Lung (tissue), 12 donors: ENCODE measurements around the gene EVC2. TPM values are rescaled to one million over a fixed set of nuclear protein-coding genes. Genes with fewer than 3 reads are reported as not detected.

ENCODE experiments used
- ATAC-seq: fragments of 200-7000 bp; cut with Tn5 transposase; one replicate; pipeline ENCODE4 v1.9.1; 2020; ENCODE audit warnings: moderate number of reproducible peaks; ENCODE audit not compliant: insufficient read depth, low FRiP score
- DNase-seq, 3 donors: peaks; one replicate each; pipeline ENCODE4 v3.0.0-alpha.2; 2013 to 2017
- H3K27ac ChIP-seq, 2 donors: one replicate each; pipeline ENCODE4 v1.5.1; 2013; ENCODE audit warnings: mild to moderate bottlenecking in 2 of 2, moderate library complexity in 2 of 2, control low read depth in 1 of 2, inconsistent platforms in 1 of 2, low read depth in 1 of 2, low read length in 1 of 2
- H3K27me3 ChIP-seq, 3 donors: one replicate each; pipeline ENCODE4 v1.5.1; 2013; ENCODE audit warnings: low read length in 2 of 3; ENCODE audit not compliant: control insufficient read depth in 3 of 3, insufficient read depth in 3 of 3
- H3K36me3 ChIP-seq, 4 donors: one replicate each; pipeline ENCODE4 v1.5.1; 2013; ENCODE audit warnings: low read length in 4 of 4, mild to moderate bottlenecking in 1 of 4, moderate library complexity in 1 of 4; ENCODE audit not compliant: control insufficient read depth in 4 of 4, insufficient read depth in 4 of 4
- H3K4me1 ChIP-seq, 5 donors: one replicate each; pipeline ENCODE4 v1.5.1; 2013; ENCODE audit warnings: low read length in 5 of 5, mild to moderate bottlenecking in 2 of 5, moderate library complexity in 1 of 5; ENCODE audit not compliant: control insufficient read depth in 5 of 5, insufficient read depth in 5 of 5
- H3K4me3 ChIP-seq: one replicate; pipeline ENCODE4 v1.5.1; 2013; ENCODE audit warnings: mild to moderate bottlenecking, control low read depth, moderate library complexity
- H3K9ac ChIP-seq, 2 donors: one replicate each; pipeline ENCODE4 v1.5.1; 2013; ENCODE audit warnings: low read length in 2 of 2, control low read depth in 1 of 2; ENCODE audit not compliant: insufficient read depth in 1 of 2
- H3K9me3 ChIP-seq, 4 donors: one replicate each; pipeline ENCODE4 v1.5.1; 2013; ENCODE audit warnings: low read length in 3 of 4, mild to moderate bottlenecking in 1 of 4, moderate library complexity in 1 of 4; ENCODE audit not compliant: control insufficient read depth in 4 of 4, insufficient read depth in 3 of 4
- CTCF ChIP-seq: IDR thresholded peaks from 2 replicates; pipeline ENCODE4 v1.5.1; 2012; ENCODE audit warnings: mild to moderate bottlenecking; ENCODE audit errors: control extremely low read depth, extremely low read depth
- WGBS, 2 donors: extraction: QIAGEN DNeasy Blood & Tissue Kit; methylation state at CpG; one replicate each; pipeline ENCODE4 v1.1.7; 2013; 5-methylcytosine and 5-hydroxymethylcytosine counted together
- polyA plus RNA-seq, 2 donors: library from polyadenylated mRNA; stranded (reverse); fragments of 200-250 nt; gene quantifications; one replicate each; pipeline ENCODE4 v1.2.1, GENCODE V29; 2013
- total RNA-seq, 2 donors: library from RNA; depleted of rRNA in 1 of 2; stranded (reverse); fragments of >200 nt in 1 of 2; gene quantifications; one replicate each; pipeline ENCODE4 v1.2.1, GENCODE V29; 2014 to 2021
- donor health status: control.
- donor health status: control.
- donor health status: Bipolar disorder and iron deficiency.
- donor health status: healthy.
- donor health status: DM: yes; HTN: yes; CAD: no.

The EVC2 gene
- total and polyA plus RNA-seq, 4 donors, result 1.5 to 11.9 (median 3.1) TPM

DNA sequence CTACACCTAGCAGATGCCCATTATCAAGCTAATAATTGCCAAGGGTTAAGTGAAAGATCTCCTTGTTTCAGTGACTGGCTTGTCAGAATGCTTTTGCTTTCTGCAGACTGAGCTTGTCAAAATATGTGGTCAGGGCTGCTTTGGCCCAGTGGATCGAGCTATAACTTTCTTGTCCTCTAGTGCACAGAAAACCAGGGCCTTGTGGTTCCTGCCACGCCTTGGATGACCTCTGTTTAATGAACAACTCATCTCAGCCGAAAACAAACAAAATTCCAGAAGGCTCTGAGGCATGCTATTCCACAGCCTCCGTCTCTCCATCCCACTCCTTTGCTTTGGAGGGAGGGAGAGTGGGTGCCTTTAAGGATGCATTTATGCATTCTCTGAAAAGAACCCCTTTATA lies 14.0 kb upstream of the EVC2 start:
- no peak for TF ChIP-seq CTCF
- no peak overlapping the region for H3K4me3 ChIP-seq
- no peak for ATAC-seq
- no peaks in the 10 kb centered on the region for H3K27me3 ChIP-seq
- peaks cover 0 to 33% (median 15%) of the 10 kb centered on the region in 4 donors for H3K36me3 ChIP-seq
- peaks cover 0 to 3% (median 0%) of the 10 kb centered on the region in 4 donors for H3K9me3 ChIP-seq
- H3K27ac ChIP-seq, result no peak overlapping the region
- peaks cover 0 to 4% (median 0%) of the 10 kb centered on the region in 5 donors for H3K4me1 ChIP-seq
- H3K9ac ChIP-seq, result no peak overlapping the region
- WGBS, 2 donors, result 56 to 81% methylated on average over 4 of the region's 4 CpGs
- no peak for DNase-seq

DNA sequence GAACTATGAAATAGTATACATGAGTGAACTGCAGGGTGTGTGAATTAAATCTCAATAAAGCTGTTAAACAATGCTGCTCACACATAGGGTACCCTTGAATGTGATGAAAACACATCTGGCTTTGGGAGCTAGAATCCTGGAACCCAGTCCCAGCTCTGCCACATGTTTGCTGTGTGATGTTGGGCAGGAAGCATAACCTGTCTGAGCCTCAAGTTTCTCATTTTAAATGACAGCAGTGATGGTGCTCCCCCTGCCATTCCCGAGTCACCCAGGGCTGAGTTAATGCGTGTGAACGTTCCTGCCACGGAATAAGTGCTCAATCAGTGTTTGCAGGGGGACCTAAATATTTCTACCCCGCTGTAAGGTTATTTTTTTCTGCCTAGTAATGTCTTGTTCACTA lies 13.6 kb upstream of the EVC2 start:
- TF ChIP-seq CTCF, result no peak
- no peak for DNase-seq
- peaks cover 0 to 3% (median 0%) of the 10 kb centered on the region in 4 donors for H3K9me3 ChIP-seq
- 75 to 76% methylated on average over 5 of the region's 5 CpGs for WGBS, 2 donors
- no peaks in the 10 kb centered on the region for H3K27me3 ChIP-seq
- H3K9ac ChIP-seq, result no peak overlapping the region
- H3K4me1 ChIP-seq, result peaks cover 0 to 4% (median 0%) of the 10 kb centered on the region in 5 donors
- no peak for ATAC-seq
- H3K4me3 ChIP-seq, result no peak overlapping the region
- H3K27ac ChIP-seq, result no peak overlapping the region
- H3K36me3 ChIP-seq, result peaks cover 0 to 33% (median 15%) of the 10 kb centered on the region in 4 donors

GRCh38 chr4:5720980-5721379 lies 12.6 kb upstream of the EVC2 start:
- Histone ChIP-seq H3K27ac (no peak overlapping the region), H3K4me1 (peaks cover 0 to 4% (median 0%) of the 10 kb centered on the region in 5 donors), H3K9me3 (peaks cover 0 to 2% (median under 1%) of the 10 kb centered on the region in 4 donors), H3K36me3 (peaks cover 0 to 29% (median 14%) of the 10 kb centered on the region in 4 donors), H3K27me3 (no peaks in the 10 kb centered on the region), H3K9ac (no peak overlapping the region), H3K4me3 (no peak overlapping the region)
- DNase-seq (no peak), ATAC-seq (no peak)
- no peak for TF ChIP-seq CTCF
- WGBS, 2 donors, result 85 to 95% methylated on average over 3 of the region's 3 CpGs
